ENCODE results near the gene PRKCQ.

Gene PRKCQ

DNA sequence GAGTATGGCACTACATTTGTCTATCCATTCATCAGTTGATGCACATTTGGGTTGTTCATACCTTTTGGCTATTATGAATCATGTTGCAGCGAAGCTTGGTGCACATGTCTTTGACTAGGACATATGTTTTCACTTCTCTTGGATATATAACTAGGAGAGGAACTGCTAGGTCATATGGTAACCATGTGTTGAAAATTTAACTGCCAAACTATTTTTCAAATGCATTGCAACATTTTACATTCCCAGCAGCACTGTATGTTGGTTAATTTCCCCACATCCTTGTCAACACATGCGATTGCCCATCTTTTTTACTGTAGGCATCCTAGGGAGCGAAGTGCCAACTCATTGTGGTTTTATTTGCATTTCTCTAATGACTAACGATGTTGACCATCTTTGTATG, 183.4 kb downstream of the PRKCQ start:
- peaks cover 14 to 37% of the 10 kb centered on the region in 2 donors for H3K4me1 Mint-ChIP-seq
- H3K27ac Mint-ChIP-seq: no peak overlapping the region
- DNase-seq (no peak), ATAC-seq (replicated peaks) (peak in 1 of 2 donors; percentile 33)
- H3K9me3 Mint-ChIP-seq: no peaks in the 10 kb centered on the region
- H3K36me3 Mint-ChIP-seq: no peaks in the 10 kb centered on the region
- no peak overlapping the region for H3K4me3 Mint-ChIP-seq
- peaks cover 2 to 5% of the 10 kb centered on the region in 2 donors for H3K27me3 Mint-ChIP-seq

DNA sequence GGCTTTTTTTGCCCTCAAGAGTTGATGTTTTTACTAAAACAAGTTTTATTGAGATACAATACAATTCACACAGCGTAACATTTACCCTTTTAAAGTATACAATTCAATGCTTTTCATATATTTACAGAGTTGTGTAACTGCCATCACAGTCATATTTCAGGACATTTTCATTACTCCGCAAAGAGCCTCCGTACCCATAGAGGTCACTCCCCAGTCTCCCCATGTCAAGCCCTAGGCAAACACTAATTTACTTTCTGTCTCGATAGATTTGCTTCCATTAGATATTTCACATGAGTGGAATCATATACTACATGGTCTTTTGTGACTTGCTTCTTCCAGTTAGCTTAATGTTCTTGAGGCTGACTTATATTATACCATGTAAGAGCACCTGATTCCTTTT, 183.8 kb downstream of the PRKCQ start:
- H3K27ac Mint-ChIP-seq: no peak overlapping the region
- no peak for ATAC-seq (replicated peaks)
- peaks cover 0 to under 1% of the 10 kb centered on the region in 2 donors for H3K9me3 Mint-ChIP-seq
- DNase-seq: no peak
- H3K36me3 Mint-ChIP-seq: peaks cover 0 to under 1% of the 10 kb centered on the region in 2 donors
- H3K27me3 Mint-ChIP-seq: peaks cover 0 to 4% of the 10 kb centered on the region in 2 donors
- H3K4me1 Mint-ChIP-seq: peaks cover 12 to 33% of the 10 kb centered on the region in 2 donors
- no peak overlapping the region for H3K4me3 Mint-ChIP-seq

DNA sequence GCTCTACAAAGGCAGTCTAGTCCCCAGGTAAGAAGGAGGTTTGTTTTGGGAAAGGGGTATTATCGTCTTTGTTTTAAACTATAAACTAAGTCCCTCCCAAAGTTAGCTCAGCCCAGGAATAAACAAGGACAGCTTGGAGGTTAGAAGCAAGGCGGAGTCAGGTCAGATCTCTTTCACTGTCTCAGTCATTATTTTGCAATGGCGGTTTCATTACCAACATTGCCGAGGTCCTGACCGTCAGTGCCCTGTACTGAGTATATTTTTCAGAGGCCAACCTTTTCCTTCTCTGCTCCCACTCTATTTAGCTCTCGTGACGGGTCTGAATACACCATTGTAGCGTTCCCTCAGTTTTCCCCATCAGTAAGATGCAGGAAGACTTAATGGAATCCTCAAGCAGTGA, 184.5 kb downstream of the PRKCQ start:
- H3K27ac Mint-ChIP-seq: no peak overlapping the region
- H3K9me3 Mint-ChIP-seq: peaks cover 3 to 4% of the 10 kb centered on the region in 2 donors
- H3K27me3 Mint-ChIP-seq: peaks cover 0 to 4% of the 10 kb centered on the region in 2 donors
- DNase-seq: no peak
- no peak for ATAC-seq (replicated peaks)
- peaks cover 9 to 26% of the 10 kb centered on the region in 2 donors for H3K4me1 Mint-ChIP-seq
- no peak overlapping the region for H3K4me3 Mint-ChIP-seq
- peaks cover 0 to 7% of the 10 kb centered on the region in 2 donors for H3K36me3 Mint-ChIP-seq

DNA sequence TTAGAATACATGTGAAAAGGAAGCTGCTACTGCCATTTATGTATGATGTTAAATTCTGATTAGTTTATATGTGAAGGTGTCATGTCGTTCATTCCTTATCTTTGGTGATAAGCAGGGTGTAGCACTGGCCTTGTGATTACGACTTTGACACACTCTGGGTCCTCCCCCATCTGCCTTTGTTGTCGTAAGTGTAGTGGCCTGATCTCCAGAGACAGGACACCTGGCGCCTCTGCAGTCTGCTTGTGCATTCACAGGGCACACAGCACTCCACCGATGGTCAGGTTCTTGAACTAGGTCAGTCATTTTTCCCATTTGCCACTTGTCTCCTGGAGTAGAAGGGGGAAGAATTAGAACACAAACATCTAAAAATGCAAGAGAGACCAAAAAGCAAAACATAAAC, 186.0 kb downstream of the PRKCQ start:
- DNase-seq: no peak
- ATAC-seq (replicated peaks): no peak
- no peak overlapping the region for H3K4me3 Mint-ChIP-seq
- H3K27ac Mint-ChIP-seq: no peak overlapping the region
- H3K27me3 Mint-ChIP-seq: peaks cover 0 to 4% of the 10 kb centered on the region in 2 donors
- H3K9me3 Mint-ChIP-seq: peaks cover 9 to 11% of the 10 kb centered on the region in 2 donors
- peaks cover 0 to 16% of the 10 kb centered on the region in 2 donors for H3K36me3 Mint-ChIP-seq
- H3K4me1 Mint-ChIP-seq: peaks cover 3 to 18% of the 10 kb centered on the region in 2 donors

DNA sequence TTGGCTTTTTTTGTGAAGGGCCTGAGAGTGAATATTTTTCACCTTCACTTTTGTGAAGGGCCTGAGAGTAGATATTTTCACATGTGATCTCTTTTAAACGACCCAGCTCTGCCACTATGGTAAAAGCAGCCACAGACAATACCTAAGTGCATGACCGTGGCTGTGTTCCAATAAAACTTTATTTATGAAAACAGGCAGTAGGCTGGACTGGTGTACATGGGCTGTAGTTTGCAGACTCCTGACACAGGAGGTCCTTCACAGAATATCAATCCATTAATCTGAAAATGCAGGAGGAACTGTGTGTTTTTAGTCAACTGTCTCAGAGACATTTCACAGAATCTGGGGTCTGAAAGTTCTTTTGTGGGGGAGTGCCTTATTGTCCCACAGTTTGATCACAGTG, 186.9 kb downstream of the PRKCQ start:
- Mint-ChIP-seq H3K4me3 (no peak overlapping the region), H3K27me3 (peaks cover 0 to 4% of the 10 kb centered on the region in 2 donors), H3K9me3 (peaks cover 9 to 13% of the 10 kb centered on the region in 2 donors), H3K4me1 (peaks cover 3 to 17% of the 10 kb centered on the region in 2 donors), H3K36me3 (peaks cover 0 to 16% of the 10 kb centered on the region in 2 donors), H3K27ac (no peak overlapping the region)
- DNase-seq: no peak
- ATAC-seq (replicated peaks): no peak

DNA sequence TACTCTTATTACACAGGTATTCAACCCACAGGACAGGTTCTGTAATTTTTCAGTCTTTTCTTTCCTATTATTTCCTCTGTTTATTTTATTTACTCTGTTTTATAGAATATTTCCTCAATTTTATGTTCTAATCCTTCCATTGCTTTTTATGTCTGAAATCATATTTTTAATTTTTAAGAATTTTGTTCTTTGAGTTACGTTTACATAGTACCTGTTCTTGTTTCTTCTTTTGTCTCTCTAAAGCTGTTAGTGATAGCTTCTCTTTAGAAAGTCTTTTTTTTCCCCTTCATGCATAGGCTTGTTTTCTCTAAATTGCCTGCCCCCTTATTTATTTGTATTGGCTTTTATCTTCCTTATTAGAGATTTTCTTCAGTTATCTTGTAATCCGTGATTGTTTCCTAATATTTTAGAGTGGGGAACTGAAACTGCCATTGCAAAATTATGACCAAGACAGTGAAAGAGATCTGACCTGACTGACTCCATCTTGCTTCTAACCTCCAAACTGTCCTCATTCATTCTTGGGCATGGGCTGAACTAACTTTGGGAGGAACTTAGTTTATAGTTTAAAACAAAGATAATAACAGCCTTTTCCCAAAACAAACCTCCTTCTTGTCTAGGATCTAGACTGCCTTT, 189.7 kb downstream of the PRKCQ start:
- Mint-ChIP-seq H3K27ac (no peak overlapping the region), H3K27me3 (no peaks in the 10 kb centered on the region)
- no peak for ATAC-seq (replicated peaks)

DNA sequence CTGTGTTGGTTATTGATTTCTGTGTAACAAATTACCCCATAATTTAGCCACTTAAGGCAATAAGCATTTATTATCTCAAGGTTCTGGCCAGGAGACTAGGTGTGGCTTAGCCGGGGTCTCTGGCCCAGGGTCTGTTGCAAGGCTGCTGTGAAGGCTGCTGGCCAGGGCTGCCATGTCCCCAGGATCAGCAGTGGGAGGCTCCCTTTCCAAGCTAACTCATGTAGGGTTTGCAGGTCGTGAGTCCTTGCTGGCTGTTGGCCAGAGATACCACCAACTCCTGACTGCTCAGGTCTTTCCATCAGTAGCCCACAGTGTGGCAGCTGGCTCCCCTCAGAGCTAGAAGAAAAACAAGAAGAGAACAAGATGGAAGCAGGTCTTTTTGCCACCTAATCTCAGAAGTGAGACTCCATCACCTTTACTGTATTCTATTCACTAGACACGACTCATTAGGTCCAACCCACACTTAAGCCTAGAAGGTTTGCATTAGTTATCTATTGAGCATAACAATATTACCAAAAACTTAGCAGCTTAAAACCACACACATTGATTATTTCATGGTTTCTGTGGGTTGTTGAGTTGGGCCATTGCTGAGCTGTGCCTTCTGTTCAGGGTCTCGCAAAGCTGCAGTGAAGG, 191.7 kb downstream of the PRKCQ start:
- DNase-seq (no peak), ATAC-seq (replicated peaks) (peak; percentile 56 to 66)
- Mint-ChIP-seq H3K9me3 (peaks cover 9 to 13% of the 10 kb centered on the region in 2 donors), H3K27me3 (no peaks in the 10 kb centered on the region), H3K36me3 (peaks cover 0 to 23% of the 10 kb centered on the region in 2 donors), H3K4me1 (peaks cover 7 to 12% of the 10 kb centered on the region in 2 donors), H3K4me3 (no peak overlapping the region), H3K27ac (no peak overlapping the region)

More for the DNA sequence above, 189.7 kb downstream of the PRKCQ start:
- Mint-ChIP-seq H3K9me3 (peaks cover 9 to 13% of the 10 kb centered on the region in 2 donors), H3K4me1 (peaks cover 7 to 12% of the 10 kb centered on the region in 2 donors), H3K4me3 (no peak overlapping the region), H3K36me3 (peaks cover 0 to 23% of the 10 kb centered on the region in 2 donors)
- DNase-seq: no peak

DNA sequence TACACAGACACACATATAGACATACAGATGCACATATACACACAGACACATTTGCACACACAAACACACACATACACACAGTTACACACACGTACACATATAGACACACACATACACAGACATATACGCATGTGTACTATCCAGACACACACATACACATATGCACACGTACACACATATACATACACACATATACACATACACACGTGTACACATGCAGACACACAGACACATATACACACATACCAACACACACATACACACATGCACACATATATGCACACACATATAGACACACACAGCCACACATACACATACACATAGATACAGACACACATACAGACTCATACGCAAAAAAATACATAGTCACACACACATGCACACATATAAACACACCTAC, 193.1 kb downstream of the PRKCQ start:
- no peak for DNase-seq
- Mint-ChIP-seq H3K4me3 (no peak overlapping the region), H3K4me1 (peaks cover 14 to 22% of the 10 kb centered on the region in 2 donors), H3K27me3 (no peaks in the 10 kb centered on the region), H3K36me3 (peaks cover 0 to 23% of the 10 kb centered on the region in 2 donors), H3K27ac (no peak overlapping the region), H3K9me3 (peaks cover 9 to 13% of the 10 kb centered on the region in 2 donors)
- no peak for ATAC-seq (replicated peaks)

DNA sequence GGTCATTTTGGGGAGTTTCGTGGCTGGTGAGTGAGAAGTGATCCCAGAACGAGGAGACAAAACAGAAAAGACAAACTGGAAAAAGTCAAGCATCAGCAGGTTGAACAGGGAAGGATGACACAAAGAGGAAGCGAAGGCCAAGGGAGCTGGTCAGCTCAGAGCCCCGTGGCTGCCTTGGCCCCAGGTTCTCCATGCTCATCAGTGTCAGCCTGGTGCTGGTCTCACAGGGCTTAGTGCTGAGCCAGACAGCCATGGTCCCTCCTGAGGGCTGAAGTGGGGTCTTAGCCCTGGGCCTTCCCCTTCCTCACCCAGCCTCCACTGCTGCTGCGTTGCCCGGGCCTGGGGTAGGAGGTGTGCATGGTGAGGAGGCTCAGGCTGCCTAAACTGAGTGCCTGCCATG, 193.7 kb downstream of the PRKCQ start:
- Mint-ChIP-seq H3K27me3 (no peaks in the 10 kb centered on the region), H3K27ac (no peak overlapping the region), H3K4me3 (no peak overlapping the region), H3K4me1 (peaks cover 18 to 28% of the 10 kb centered on the region in 2 donors), H3K9me3 (peaks cover 10 to 13% of the 10 kb centered on the region in 2 donors), H3K36me3 (peaks cover 0 to 24% of the 10 kb centered on the region in 2 donors)
- DNase-seq (no peak), ATAC-seq (replicated peaks) (no peak)

DNA sequence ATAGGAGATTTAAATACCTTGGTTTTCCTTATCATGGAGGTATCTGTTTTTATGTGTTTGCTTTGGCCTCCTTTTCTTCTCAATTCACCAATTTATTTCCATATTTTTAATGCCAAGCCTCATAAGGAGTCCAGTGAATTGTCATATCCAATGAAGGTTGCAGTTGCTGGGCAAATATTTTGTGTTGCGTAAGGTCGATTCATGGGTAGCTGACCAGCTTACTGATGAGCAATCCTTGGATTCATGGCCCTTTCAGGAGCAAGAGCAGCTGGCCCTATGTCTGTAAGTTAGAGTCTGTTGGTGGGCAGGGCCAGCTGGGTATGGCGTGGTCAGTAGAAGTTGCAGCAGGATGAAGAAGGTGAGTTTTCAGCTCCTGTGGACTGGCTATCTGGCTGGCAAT, 194.4 kb downstream of the PRKCQ start:
- no peak for DNase-seq
- H3K36me3 Mint-ChIP-seq: peaks cover 4 to 24% of the 10 kb centered on the region in 2 donors
- H3K4me1 Mint-ChIP-seq: peaks cover 23 to 32% of the 10 kb centered on the region in 2 donors
- H3K9me3 Mint-ChIP-seq: peaks cover 11 to 15% of the 10 kb centered on the region in 2 donors
- H3K27ac Mint-ChIP-seq: no peak overlapping the region
- no peak overlapping the region for H3K4me3 Mint-ChIP-seq
- no peaks in the 10 kb centered on the region for H3K27me3 Mint-ChIP-seq
- no peak for ATAC-seq (replicated peaks)

DNA sequence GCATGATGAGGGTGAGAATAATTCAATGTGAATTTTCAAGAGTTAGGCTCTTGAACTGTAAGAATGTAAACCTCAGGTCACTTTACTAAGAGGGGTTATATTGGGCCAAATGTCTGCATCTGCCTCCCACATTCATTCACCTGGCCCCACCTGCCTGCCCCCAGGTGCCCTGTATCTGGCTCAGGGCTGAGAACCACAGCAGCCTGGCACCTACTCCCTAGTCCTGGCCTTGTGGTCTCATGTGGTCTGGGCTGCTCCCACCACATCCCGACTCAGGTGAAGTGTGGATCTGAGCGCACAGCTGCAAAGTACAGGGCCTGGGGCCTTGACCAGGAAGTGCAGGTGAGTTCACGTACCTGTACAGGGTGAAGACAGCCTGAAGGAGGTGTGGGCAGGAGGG, 195.2 kb downstream of the PRKCQ start:
- ATAC-seq (replicated peaks) (no peak), DNase-seq (no peak)
- peaks cover 23 to 32% of the 10 kb centered on the region in 2 donors for H3K4me1 Mint-ChIP-seq

DNA sequence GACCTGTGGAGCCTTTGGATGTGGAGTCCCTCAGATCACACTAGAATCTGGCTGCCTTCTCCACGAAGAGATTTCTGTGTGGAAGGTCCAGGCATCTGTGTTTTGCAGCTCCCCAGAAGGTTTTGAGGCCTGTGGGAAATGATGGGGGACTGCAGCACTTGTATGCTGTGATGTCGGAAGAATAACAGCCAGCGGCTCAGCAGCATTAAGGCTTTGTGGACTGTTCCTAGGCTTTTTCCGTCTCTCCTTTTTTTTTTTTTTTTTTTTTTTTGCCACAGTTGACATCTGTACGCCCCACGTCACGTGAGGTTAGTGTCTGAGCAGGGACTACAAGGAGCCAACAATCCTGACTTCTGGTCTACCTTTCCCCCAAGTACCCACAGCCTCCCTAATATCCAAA, 196.0 kb downstream of the PRKCQ start:
- Mint-ChIP-seq H3K4me3 (no peak overlapping the region), H3K36me3 (peaks cover 8 to 25% of the 10 kb centered on the region in 2 donors), H3K27me3 (no peaks in the 10 kb centered on the region), H3K9me3 (peaks cover 12 to 13% of the 10 kb centered on the region in 2 donors), H3K4me1 (peaks cover 20 to 26% of the 10 kb centered on the region in 2 donors), H3K27ac (no peak overlapping the region)
- no peak for DNase-seq
- ATAC-seq (replicated peaks): no peak

More for the DNA sequence above, 195.2 kb downstream of the PRKCQ start:
- Mint-ChIP-seq H3K4me3 (no peak overlapping the region), H3K9me3 (peaks cover 11 to 13% of the 10 kb centered on the region in 2 donors), H3K27ac (no peak overlapping the region), H3K27me3 (no peaks in the 10 kb centered on the region), H3K36me3 (peaks cover 4 to 23% of the 10 kb centered on the region in 2 donors)

DNA sequence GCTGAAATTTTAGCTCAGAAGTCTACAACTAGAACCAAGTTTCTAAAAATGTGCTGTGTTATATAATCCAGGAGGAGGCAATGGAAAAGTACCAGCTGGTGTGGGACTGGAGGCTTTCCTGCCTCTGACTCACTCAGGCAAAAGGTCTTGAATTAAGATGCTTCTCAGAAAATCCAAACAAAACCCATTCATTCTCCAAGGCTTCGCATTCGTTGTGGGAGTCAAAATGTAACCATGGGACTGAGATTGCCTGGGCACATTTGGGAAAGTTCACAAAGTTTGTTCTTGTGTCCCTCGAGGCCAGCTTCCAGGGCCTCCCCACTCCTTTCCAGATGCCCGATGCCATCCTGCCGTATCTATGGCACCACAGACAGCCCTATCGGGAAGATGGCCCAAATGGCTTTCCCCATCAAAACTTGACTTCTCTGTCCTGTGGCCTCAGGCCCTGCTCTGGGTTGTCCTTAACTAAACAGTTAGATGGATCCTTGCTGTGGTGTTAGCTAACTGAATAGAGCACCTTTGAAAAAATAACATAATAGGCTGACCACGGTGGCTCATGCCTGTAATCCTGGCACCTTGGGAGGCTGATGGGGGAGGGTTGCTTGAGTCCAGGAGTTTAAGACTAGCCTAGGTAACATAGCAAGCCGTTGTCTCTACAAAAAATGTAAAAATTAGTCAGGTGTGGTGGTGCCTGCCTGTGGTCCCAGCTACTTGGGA, 196.8 kb downstream of the PRKCQ start:
- Mint-ChIP-seq H3K36me3 (peaks cover 8 to 30% of the 10 kb centered on the region in 2 donors), H3K4me3 (no peak overlapping the region), H3K27ac (no peak overlapping the region), H3K4me1 (peaks cover 20 to 26% of the 10 kb centered on the region in 2 donors), H3K9me3 (peaks cover 14 to 17% of the 10 kb centered on the region in 2 donors), H3K27me3 (no peaks in the 10 kb centered on the region)
- ATAC-seq (replicated peaks) (no peak), DNase-seq (no peak)

DNA sequence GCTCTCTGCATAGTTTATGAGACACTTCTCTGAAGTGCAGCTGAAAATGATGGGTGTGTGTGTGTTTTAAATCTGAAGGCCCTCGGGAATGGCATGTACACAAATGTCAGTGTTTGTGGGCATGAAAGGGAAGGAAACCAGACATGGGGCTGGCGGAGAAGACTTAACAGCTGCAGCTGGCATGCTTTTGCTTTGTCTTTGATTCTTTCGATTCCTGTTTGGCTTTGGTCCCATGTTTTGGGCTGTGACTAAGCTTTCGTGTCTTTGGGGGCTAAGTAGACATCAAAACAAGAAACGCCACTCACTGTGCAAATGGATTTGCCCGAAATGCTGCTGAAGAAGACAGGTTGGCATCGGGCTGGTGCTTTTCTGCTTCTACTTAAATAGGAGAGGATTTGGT, 198.0 kb downstream of the PRKCQ start:
- Mint-ChIP-seq H3K9me3 (peaks cover 14 to 17% of the 10 kb centered on the region in 2 donors), H3K27me3 (no peaks in the 10 kb centered on the region), H3K27ac (peak overlapping the region; percentile 60), H3K36me3 (peaks cover 8 to 25% of the 10 kb centered on the region in 2 donors), H3K4me1 (peaks cover 20 to 26% of the 10 kb centered on the region in 2 donors), H3K4me3 (peak overlapping the region; percentile 51 to 60)
- DNase-seq (peak; percentile 60), ATAC-seq (replicated peaks) (peak; percentile 92 to 94)

Measured in stimulated activated naive B cell treated with anti-CD40 and anti-IgM and Interleukin-4, amounts not matched to agents 10 μg/mL and 1 μg/mL and 100 μg/mL, for 72 hours (primary cell).